Keratinocyte (primary cell): ENCODE data around the gene TBC1D19.

Source experiments
- EZH2 ChIP-seq: IDR thresholded peaks from one replicate; pipeline ENCODE4 v1.6.1; 2012; ENCODE audit warnings: inconsistent platforms, mild to moderate bottlenecking, low read length, moderate library complexity
- TF ChIP-seq, protein P1 (sequence below), 3 experiments: IDR thresholded peaks in 1 of 3; conservative IDR thresholded peaks in 1 of 3; optimal IDR thresholded peaks in 1 of 3; 2 replicates in 2 of 3; 3 replicates in 1 of 3; pipeline versions ENCODE3 to v1.5.1; 2011; ENCODE audit warnings: low read length in 3 of 3, mild to moderate bottlenecking in 3 of 3, moderate library complexity in 2 of 3, control low read depth in 1 of 3, inconsistent platforms in 1 of 3; ENCODE audit not compliant: insufficient read depth in 2 of 3; ENCODE audit errors: extremely low read depth in 1 of 3

DNA sequence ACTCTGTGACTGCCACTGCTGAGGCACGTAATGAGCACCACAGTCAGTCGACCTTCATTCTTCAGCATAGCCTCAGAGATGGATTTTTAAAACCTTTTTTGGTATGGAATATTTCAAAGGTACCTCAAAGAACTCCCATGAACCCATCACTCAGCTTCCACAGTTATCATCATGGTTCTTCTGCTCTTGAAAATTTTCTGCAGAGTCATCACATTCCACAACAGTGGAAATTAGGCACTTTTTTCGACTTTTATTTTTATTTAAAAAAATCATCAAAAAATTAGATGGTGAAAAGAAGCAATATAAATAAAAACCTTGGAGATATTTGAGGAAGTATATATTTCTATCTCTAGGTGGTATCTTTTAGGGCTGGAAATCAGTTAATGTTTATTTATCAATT is 37.5 kb downstream of the TBC1D19 start:
- TF ChIP-seq, protein P1, sequence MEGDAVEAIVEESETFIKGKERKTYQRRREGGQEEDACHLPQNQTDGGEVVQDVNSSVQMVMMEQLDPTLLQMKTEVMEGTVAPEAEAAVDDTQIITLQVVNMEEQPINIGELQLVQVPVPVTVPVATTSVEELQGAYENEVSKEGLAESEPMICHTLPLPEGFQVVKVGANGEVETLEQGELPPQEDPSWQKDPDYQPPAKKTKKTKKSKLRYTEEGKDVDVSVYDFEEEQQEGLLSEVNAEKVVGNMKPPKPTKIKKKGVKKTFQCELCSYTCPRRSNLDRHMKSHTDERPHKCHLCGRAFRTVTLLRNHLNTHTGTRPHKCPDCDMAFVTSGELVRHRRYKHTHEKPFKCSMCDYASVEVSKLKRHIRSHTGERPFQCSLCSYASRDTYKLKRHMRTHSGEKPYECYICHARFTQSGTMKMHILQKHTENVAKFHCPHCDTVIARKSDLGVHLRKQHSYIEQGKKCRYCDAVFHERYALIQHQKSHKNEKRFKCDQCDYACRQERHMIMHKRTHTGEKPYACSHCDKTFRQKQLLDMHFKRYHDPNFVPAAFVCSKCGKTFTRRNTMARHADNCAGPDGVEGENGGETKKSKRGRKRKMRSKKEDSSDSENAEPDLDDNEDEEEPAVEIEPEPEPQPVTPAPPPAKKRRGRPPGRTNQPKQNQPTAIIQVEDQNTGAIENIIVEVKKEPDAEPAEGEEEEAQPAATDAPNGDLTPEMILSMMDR (optimal IDR thresholded peaks at IDR 0.05 in 1 of 3, IDR thresholded peaks at IDR 0.05 in 1 of 3, conservative IDR thresholded peaks at IDR 0.05 in 1 of 3; ENCODE audit: extremely low read depth in 1 of 3, insufficient read depth in 2 of 3, low read length in 3 of 3) = no peak
- no peak for TF ChIP-seq EZH2
